ENCODE measurements around the gene LRMDA. TPM values are rescaled to one million over a fixed set of nuclear protein-coding genes. Genes with fewer than 3 reads are reported as not detected.

LRMDA gene
- total RNA-seq, 1 experiment from 2014 or later = 1.2 TPM

DNA sequence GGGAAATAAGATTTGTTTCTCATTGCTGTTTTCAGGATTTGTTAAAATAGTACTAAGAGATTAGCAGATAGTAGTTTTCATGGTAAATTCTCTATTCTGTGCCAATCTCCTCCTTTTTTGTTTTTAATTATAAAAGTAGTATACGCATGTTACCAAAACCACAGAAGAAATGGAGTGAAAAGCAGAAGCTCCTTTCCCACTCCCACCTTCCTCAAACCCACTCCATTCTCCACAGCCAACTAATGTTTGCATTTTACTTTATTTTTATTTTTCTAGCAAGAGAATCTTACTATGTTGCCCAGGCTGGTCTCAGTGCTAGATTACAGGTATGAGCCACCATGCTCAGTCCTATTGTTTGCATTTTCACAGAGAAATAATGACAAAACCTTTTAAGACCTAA is 4.5 kb upstream of the LRMDA start:
- BruUV-seq (replicated peaks) = no TSS peak
- Histone ChIP-seq H3F3A (ENCODE audit: low read length, unreplicated experiment) (no peaks in the 10 kb centered on the region), H3K9ac (ENCODE audit: low read length) (no peak overlapping the region), H3K27ac (ENCODE audit: low read length) (no peak overlapping the region), H3K4me3 (ENCODE audit: low read length) (no peak overlapping the region), H3K9me3 (ENCODE audit: low read length) (no peaks in the 10 kb centered on the region), H3K27me3 (ENCODE audit: low read length) (peaks cover 6% of the 10 kb centered on the region), H3K4me1 (ENCODE audit: insufficient read depth, low read length) (peaks cover 2% of the 10 kb centered on the region; the same call in 1 of the 2 replicates), H2AFZ (ENCODE audit: low read length) (no peak overlapping the region), H4K20me1 (ENCODE audit: low read length) (no peaks in the 10 kb centered on the region), H3K9me2 (replicated peaks; ENCODE audit: low read length) (no peaks in the 10 kb centered on the region), H3K4me2 (ENCODE audit: low read length) (no peak overlapping the region), H3K36me3 (ENCODE audit: low read depth, low read length) (no peaks in the 10 kb centered on the region), H3K79me2 (ENCODE audit: low read length) (no peaks in the 10 kb centered on the region)
- TF ChIP-seq, protein P1, sequence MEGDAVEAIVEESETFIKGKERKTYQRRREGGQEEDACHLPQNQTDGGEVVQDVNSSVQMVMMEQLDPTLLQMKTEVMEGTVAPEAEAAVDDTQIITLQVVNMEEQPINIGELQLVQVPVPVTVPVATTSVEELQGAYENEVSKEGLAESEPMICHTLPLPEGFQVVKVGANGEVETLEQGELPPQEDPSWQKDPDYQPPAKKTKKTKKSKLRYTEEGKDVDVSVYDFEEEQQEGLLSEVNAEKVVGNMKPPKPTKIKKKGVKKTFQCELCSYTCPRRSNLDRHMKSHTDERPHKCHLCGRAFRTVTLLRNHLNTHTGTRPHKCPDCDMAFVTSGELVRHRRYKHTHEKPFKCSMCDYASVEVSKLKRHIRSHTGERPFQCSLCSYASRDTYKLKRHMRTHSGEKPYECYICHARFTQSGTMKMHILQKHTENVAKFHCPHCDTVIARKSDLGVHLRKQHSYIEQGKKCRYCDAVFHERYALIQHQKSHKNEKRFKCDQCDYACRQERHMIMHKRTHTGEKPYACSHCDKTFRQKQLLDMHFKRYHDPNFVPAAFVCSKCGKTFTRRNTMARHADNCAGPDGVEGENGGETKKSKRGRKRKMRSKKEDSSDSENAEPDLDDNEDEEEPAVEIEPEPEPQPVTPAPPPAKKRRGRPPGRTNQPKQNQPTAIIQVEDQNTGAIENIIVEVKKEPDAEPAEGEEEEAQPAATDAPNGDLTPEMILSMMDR (conservative IDR thresholded peaks at IDR 0.05; ENCODE audit: low read depth, low read length) = no peak
- TF ChIP-seq EZH2phosphoT487 (IDR thresholded peaks at IDR 0.05; ENCODE audit: borderline replicate concordance, low read length) (no peak), EZH2 (IDR thresholded peaks at IDR 0.05; ENCODE audit: low read length, unreplicated experiment) (no peak)
- ChIA-PET CTCF (no interaction called here), POLR2A (ENCODE audit: unreplicated experiment) (no interaction called here)
- ATAC-seq = no peak
- intact Hi-C loops (cut with micrococcal nuclease) = no loop called here
- DNase-seq = peak; percentile 41

DNA sequence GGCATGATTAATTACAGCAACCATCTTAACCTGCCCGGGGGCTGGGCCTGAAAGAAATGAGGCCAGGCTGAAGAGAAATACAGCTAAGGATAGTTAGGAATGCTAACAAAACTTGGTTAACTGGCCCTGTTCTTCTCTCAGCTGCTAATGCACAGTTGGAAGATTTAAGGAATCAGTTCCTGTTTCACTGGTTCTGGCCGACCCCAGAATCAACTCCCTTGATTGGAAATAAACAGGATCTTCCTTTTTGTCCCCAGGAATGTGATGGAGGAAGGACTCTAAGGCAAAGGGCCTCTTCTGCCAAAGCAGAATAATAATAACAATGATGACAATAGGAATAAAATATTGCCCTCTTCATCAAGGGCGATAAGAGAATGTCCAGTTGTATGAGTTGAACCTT is 3.5 kb upstream of the LRMDA start:
- CTCF ChIA-PET = interaction anchor here (1.1 kb wide), 1 partner anchor 9 kb away, joined by 3 read pairs; no protein-coding TSS in a partner anchor
- Histone ChIP-seq H3K9ac (ENCODE audit: low read length) (no peak overlapping the region), H3K27me3 (ENCODE audit: low read length) (peaks cover 16% of the 10 kb centered on the region), H3K79me2 (ENCODE audit: low read length) (no peaks in the 10 kb centered on the region), H3F3A (ENCODE audit: low read length, unreplicated experiment) (no peaks in the 10 kb centered on the region), H4K20me1 (ENCODE audit: low read length) (no peaks in the 10 kb centered on the region), H3K4me2 (ENCODE audit: low read length) (no peak overlapping the region), H3K36me3 (ENCODE audit: low read depth, low read length) (no peaks in the 10 kb centered on the region), H3K9me2 (replicated peaks; ENCODE audit: low read length) (no peaks in the 10 kb centered on the region), H3K4me3 (ENCODE audit: low read length) (no peak overlapping the region), H3K4me1 (ENCODE audit: insufficient read depth, low read length) (peaks cover 5% of the 10 kb centered on the region; the same call in 1 of the 2 replicates), H3K27ac (ENCODE audit: low read length) (no peak overlapping the region), H3K9me3 (ENCODE audit: low read length) (no peaks in the 10 kb centered on the region), H2AFZ (ENCODE audit: low read length) (no peak overlapping the region)
- no peak for ATAC-seq
- DNase-seq = no peak
- no TSS peak for BruUV-seq (replicated peaks)
- intact Hi-C loops (cut with micrococcal nuclease) = no loop called here
- TF ChIP-seq EZH2phosphoT487 (IDR thresholded peaks at IDR 0.05; ENCODE audit: borderline replicate concordance, low read length) (no peak), EZH2 (IDR thresholded peaks at IDR 0.05; ENCODE audit: low read length, unreplicated experiment) (no peak)
- TF ChIP-seq, protein P1 (conservative IDR thresholded peaks at IDR 0.05; ENCODE audit: low read depth, low read length) = no peak
- POLR2A ChIA-PET (ENCODE audit: unreplicated experiment) = no interaction called here

DNA sequence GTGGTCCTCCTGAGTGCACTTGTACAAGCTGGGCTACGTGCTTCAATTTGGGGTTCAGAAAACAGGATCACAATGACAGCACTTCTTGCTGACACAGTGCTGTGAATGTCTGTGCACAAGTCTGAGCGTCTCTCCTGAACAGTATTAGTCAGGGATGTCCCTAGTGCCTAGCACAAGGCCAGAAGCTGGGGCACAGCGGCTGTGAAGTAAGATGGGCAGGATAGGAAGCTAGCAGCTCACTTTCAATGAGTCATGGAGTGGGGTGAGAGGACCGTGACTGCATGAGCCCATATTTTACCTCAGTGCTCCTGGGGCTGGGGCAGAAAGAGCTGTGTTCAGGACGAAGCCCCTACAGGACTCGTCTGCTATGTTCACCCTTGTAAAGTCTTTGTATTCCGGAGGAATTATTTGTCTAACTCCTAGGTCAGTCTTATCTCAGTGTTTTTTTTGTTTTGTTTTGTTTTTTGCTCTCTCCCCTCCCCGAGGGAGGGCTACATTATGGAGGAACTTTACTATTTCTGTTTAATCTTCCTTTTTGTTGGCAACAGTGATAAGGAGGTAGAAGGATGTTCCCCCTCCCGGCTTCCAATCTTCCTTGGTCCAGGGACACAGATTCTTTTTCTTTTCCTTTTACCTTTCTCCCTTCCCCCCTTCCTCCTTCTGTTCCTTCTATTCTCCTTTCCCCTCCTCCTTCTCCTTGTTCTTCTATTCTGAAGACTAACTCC is 2.8 kb upstream of the LRMDA start:
- Histone ChIP-seq H4K20me1 (ENCODE audit: low read length) (no peaks in the 10 kb centered on the region), H3K36me3 (ENCODE audit: low read depth, low read length) (no peaks in the 10 kb centered on the region), H3K4me1 (ENCODE audit: insufficient read depth, low read length) (peaks cover 5% of the 10 kb centered on the region; the same call in 1 of the 2 replicates), H3K27me3 (ENCODE audit: low read length) (peaks cover 19% of the 10 kb centered on the region), H3F3A (ENCODE audit: low read length, unreplicated experiment) (no peaks in the 10 kb centered on the region), H3K27ac (ENCODE audit: low read length) (no peak overlapping the region), H3K9ac (ENCODE audit: low read length) (no peak overlapping the region), H3K4me2 (ENCODE audit: low read length) (no peak overlapping the region), H3K4me3 (ENCODE audit: low read length) (no peak overlapping the region), H2AFZ (ENCODE audit: low read length) (0 out of 2 replicates have a peak overlapping the region, but pooled peaks have one; percentile 1), H3K79me2 (ENCODE audit: low read length) (no peaks in the 10 kb centered on the region), H3K9me2 (replicated peaks; ENCODE audit: low read length) (no peaks in the 10 kb centered on the region), H3K9me3 (ENCODE audit: low read length) (no peaks in the 10 kb centered on the region)
- BruUV-seq (replicated peaks) = no TSS peak
- ChIA-PET CTCF (interaction anchor here (0.5 to 1.1 kb wide), 2 partner anchors 9 to 204 kb away, joined by 3 read pairs; no protein-coding TSS in a partner anchor), POLR2A (ENCODE audit: unreplicated experiment) (interaction anchor here (0.6 kb wide), 1 partner anchor 606 kb away, joined by 3 read pairs; no protein-coding TSS in a partner anchor)
- intact Hi-C loops (cut with micrococcal nuclease) = no loop called here
- TF ChIP-seq, protein P1 (conservative IDR thresholded peaks at IDR 0.05; ENCODE audit: low read depth, low read length) = no peak
- no peak for TF ChIP-seq EZH2 (IDR thresholded peaks at IDR 0.05; ENCODE audit: low read length, unreplicated experiment)
- no peak for TF ChIP-seq EZH2phosphoT487 (IDR thresholded peaks at IDR 0.05; ENCODE audit: borderline replicate concordance, low read length)
- peak; percentile 51 for ATAC-seq
- peak; percentile 58 for DNase-seq
